H9 (cell line): ENCODE data around the gene CRYBA2. TPM values are rescaled to one million over a fixed set of nuclear protein-coding genes. Genes with fewer than 3 reads are reported as not detected.

Experiments used
- DNase-seq: peaks from one replicate; pipeline ENCODE4 v3.0.0-alpha.2; 2017
- H2AFZ ChIP-seq: one replicate; pipeline ENCODE4 v1.6.1; 2013; ENCODE audit warnings: mild to moderate bottlenecking, low read length, control low read depth, moderate library complexity
- H2AK5ac ChIP-seq: 2 replicates; pipeline ENCODE4 v1.6.1; 2013; ENCODE audit warnings: low read length, control low read depth, mixed read lengths; ENCODE audit not compliant: insufficient read length
- H2BK120ac ChIP-seq: one replicate; pipeline ENCODE4 v1.6.1; 2013; ENCODE audit warnings: low read depth, mild to moderate bottlenecking, low read length, control low read depth, inconsistent platforms; ENCODE audit not compliant: poor library complexity, severe bottlenecking
- H2BK12ac ChIP-seq: 2 replicates; pipeline ENCODE4 v1.6.1; 2013; ENCODE audit warnings: low read length, control low read depth, mixed read lengths, low read depth; ENCODE audit not compliant: insufficient read length
- H2BK15ac ChIP-seq: 2 replicates; pipeline ENCODE4 v1.6.1; 2013; ENCODE audit warnings: low read depth, low read length, control low read depth
- H2BK20ac ChIP-seq: one replicate; pipeline ENCODE4 v1.6.1; 2013; ENCODE audit warnings: low read depth, mild to moderate bottlenecking, low read length, control low read depth, inconsistent platforms; ENCODE audit not compliant: poor library complexity, severe bottlenecking
- H2BK5ac ChIP-seq: 2 replicates; pipeline ENCODE4 v1.6.1; 2013; ENCODE audit warnings: low read length, control low read depth, mixed read lengths; ENCODE audit not compliant: insufficient read length
- H3K14ac ChIP-seq: 2 replicates; pipeline ENCODE4 v1.6.1; 2013; ENCODE audit warnings: low read length, control low read depth; ENCODE audit not compliant: insufficient read depth
- H3K18ac ChIP-seq: 2 replicates; pipeline ENCODE4 v1.6.1; 2013; ENCODE audit warnings: low read depth, mild to moderate bottlenecking, mixed read lengths, low read length, control low read depth; ENCODE audit not compliant: insufficient read length
- H3K23ac ChIP-seq: 2 replicates; pipeline ENCODE4 v1.6.1; 2013; ENCODE audit warnings: low read length, control low read depth, mixed read lengths, low read depth; ENCODE audit not compliant: insufficient read length
- H3K23me2 ChIP-seq: 2 replicates; pipeline ENCODE4 v1.6.1; 2013; ENCODE audit warnings: low read depth, mild to moderate bottlenecking, mixed read lengths, low read length, control low read depth; ENCODE audit not compliant: insufficient read length, poor library complexity, severe bottlenecking
- H3K27ac ChIP-seq: 2 replicates; pipeline ENCODE4 v1.5.1; 2013; ENCODE audit warnings: low read length, control low read depth, mixed read lengths, low read depth; ENCODE audit not compliant: insufficient read length
- H3K27me3 ChIP-seq: 2 replicates; pipeline ENCODE4 v1.6.1; 2013; ENCODE audit warnings: low read length, control low read depth, inconsistent platforms; ENCODE audit not compliant: insufficient read depth
- H3K4ac ChIP-seq: 2 replicates; pipeline ENCODE4 v1.6.1; 2013; ENCODE audit warnings: low read depth, mild to moderate bottlenecking, control low read depth, inconsistent platforms, low read length, moderate library complexity
- H3K4me1 ChIP-seq: 2 replicates; pipeline ENCODE4 v1.6.1; 2013; ENCODE audit warnings: low read length, control low read depth, inconsistent platforms; ENCODE audit not compliant: insufficient read depth
- H3K4me2 ChIP-seq: 2 replicates; pipeline ENCODE4 v1.6.1; 2013; ENCODE audit warnings: low read length, control low read depth, mixed read lengths; ENCODE audit not compliant: insufficient read length, insufficient read depth
- H3K56ac ChIP-seq: 2 replicates; pipeline ENCODE4 v1.6.1; 2013; ENCODE audit warnings: low read depth, mild to moderate bottlenecking, mixed read lengths, low read length, control low read depth; ENCODE audit not compliant: insufficient read length
- H3K79me1 ChIP-seq: 2 replicates; pipeline ENCODE4 v1.6.1; 2013; ENCODE audit warnings: low read depth, mild to moderate bottlenecking, moderate library complexity, low read length, control low read depth, inconsistent platforms; ENCODE audit not compliant: insufficient read depth, poor library complexity, severe bottlenecking
- H3K79me2 ChIP-seq: 2 replicates; pipeline ENCODE4 v1.6.1; 2013; ENCODE audit warnings: low read length, control low read depth, inconsistent platforms; ENCODE audit not compliant: insufficient read depth
- H3K9ac ChIP-seq: 2 replicates; pipeline ENCODE4 v1.6.1; 2013; ENCODE audit warnings: low read length, control low read depth, mixed read lengths; ENCODE audit not compliant: insufficient read length; ENCODE audit errors: extremely low read depth
- H3K9me3 ChIP-seq: one replicate; pipeline ENCODE4 v1.6.1; 2013; ENCODE audit warnings: low read depth, low read length, inconsistent platforms; ENCODE audit not compliant: control insufficient read depth
- H3T11ph ChIP-seq: one replicate; pipeline ENCODE4 v1.6.1; 2013; ENCODE audit warnings: mild to moderate bottlenecking, low read length, control low read depth, inconsistent platforms
- H4K20me1 ChIP-seq: one replicate; pipeline ENCODE4 v1.6.1; 2013; ENCODE audit not compliant: control insufficient read depth, insufficient read length, insufficient read depth
- H4K5ac ChIP-seq: 2 replicates; pipeline ENCODE4 v1.6.1; 2013; ENCODE audit warnings: low read depth, mild to moderate bottlenecking, mixed read lengths, low read length, control low read depth; ENCODE audit not compliant: insufficient read length
- H4K8ac ChIP-seq: replicated peaks from 2 replicates; pipeline ENCODE4 v1.6.1; 2013; ENCODE audit warnings: low read length, control low read depth, mixed read lengths, low read depth; ENCODE audit not compliant: insufficient read length
- H4K91ac ChIP-seq: 2 replicates; pipeline ENCODE4 v1.6.1; 2013; ENCODE audit warnings: low read depth, mild to moderate bottlenecking, moderate library complexity, mixed read lengths, low read length, control low read depth; ENCODE audit not compliant: insufficient read length
- H3K27ac Mint-ChIP-seq, 3 experiments: 2 replicates in 2 of 3; 3 replicates in 1 of 3; pipeline ENCODE4 v1.8.0; 2020 to 2021; ENCODE audit warnings: mixed read lengths in 3 of 3, mild to moderate bottlenecking in 1 of 3, moderate library complexity in 1 of 3
- H3K27me3 Mint-ChIP-seq: 2 replicates; pipeline ENCODE4 v1.8.0; 2021; ENCODE audit warnings: low read depth, mild to moderate bottlenecking, moderate library complexity, mixed read lengths
- H3K36me3 Mint-ChIP-seq, 3 experiments: 2 replicates in 2 of 3; 3 replicates in 1 of 3; pipeline ENCODE4 v1.8.0; 2020 to 2021; ENCODE audit warnings: low read depth in 3 of 3, mixed read lengths in 3 of 3; ENCODE audit not compliant: insufficient read depth in 1 of 3
- H3K4me1 Mint-ChIP-seq, 2 experiments: 2 replicates each; pipeline ENCODE4 v1.8.0; 2020; ENCODE audit warnings: mixed read lengths in 2 of 2
- H3K4me3 Mint-ChIP-seq, 2 experiments: 2 replicates in 1 of 2; 3 replicates in 1 of 2; pipeline ENCODE4 v1.8.0; 2020 to 2021; ENCODE audit warnings: mild to moderate bottlenecking in 2 of 2, mixed read lengths in 2 of 2, moderate library complexity in 1 of 2
- H3K9me3 Mint-ChIP-seq, 2 experiments: 2 replicates in 1 of 2; 3 replicates in 1 of 2; pipeline ENCODE4 v1.8.0; 2020; ENCODE audit warnings: mild to moderate bottlenecking in 2 of 2, mixed read lengths in 2 of 2, moderate library complexity in 1 of 2
- CTCF ChIP-seq: fragments of 200-600 bp; sonication (generic); conservative IDR thresholded peaks from 3 replicates; pipeline ENCODE4 v1.8.0; 2021; ENCODE audit warnings: antibody characterized with exemption, mild to moderate bottlenecking
- WGBS: extraction: QIAGEN DNeasy Blood & Tissue Kit; methylation state at CpG from one replicate; pipeline ENCODE4 v1.1.7; 2013; ENCODE audit warnings: missing lambda C conversion rate, low lambda C conversion rate, mixed read lengths; ENCODE audit not compliant: insufficient read length; ENCODE audit errors: extremely low coverage; 5-methylcytosine and 5-hydroxymethylcytosine counted together
- total RNA-seq: library from RNA; stranded (reverse); gene quantifications from 2 replicates; pipeline ENCODE4 v1.2.1, GENCODE V29; 2021

Gene CRYBA2
- total RNA-seq, 1 experiment from 2014 or later: not detected

GRCh38 chr2:219034823-219035222 is 41.6 kb upstream of the CRYBA2 start:
- no peak overlapping the region for H4K8ac ChIP-seq
- no peak overlapping the region for H3K14ac ChIP-seq
- H3K23ac ChIP-seq: no peak overlapping the region
- no peaks in the 10 kb centered on the region for H3K9me3 ChIP-seq
- H3K27me3 ChIP-seq: no peaks in the 10 kb centered on the region
- no peak overlapping the region for H2BK5ac ChIP-seq
- no peaks in the 10 kb centered on the region for H4K20me1 ChIP-seq
- Mint-ChIP-seq H3K9me3 (no peaks in the 10 kb centered on the region), H3K27ac (no peak overlapping the region), H3K36me3 (no peaks in the 10 kb centered on the region), H3K27me3 (peaks cover 50% of the 10 kb centered on the region), H3K4me3 (no peak overlapping the region), H3K4me1 (peaks cover 2 to 3% of the 10 kb centered on the region in 2 experiments)
- H2BK120ac ChIP-seq: no peak overlapping the region
- DNase-seq: no peak
- no peaks in the 10 kb centered on the region for H3K79me1 ChIP-seq
- H3K27ac ChIP-seq: no peak overlapping the region
- no peak overlapping the region for H3T11ph ChIP-seq
- WGBS: no CpG with 5 or more reads among the region's 6 CpGs
- H2AFZ ChIP-seq: no peak overlapping the region
- no peak overlapping the region for H3K56ac ChIP-seq
- peak; percentile 23; the same call in 1 of the 3 replicates for TF ChIP-seq CTCF
- no peak overlapping the region for H3K4ac ChIP-seq
- no peaks in the 10 kb centered on the region for H3K23me2 ChIP-seq
- no peak overlapping the region for H2BK15ac ChIP-seq
- H3K4me2 ChIP-seq: no peak overlapping the region
- H4K91ac ChIP-seq: no peak overlapping the region
- no peaks in the 10 kb centered on the region for H3K4me1 ChIP-seq
- no peak overlapping the region for H2AK5ac ChIP-seq
- H3K9ac ChIP-seq: no peak overlapping the region
- H2BK20ac ChIP-seq: no peak overlapping the region
- no peak overlapping the region for H2BK12ac ChIP-seq
- no peak overlapping the region for H3K18ac ChIP-seq
- no peak overlapping the region for H4K5ac ChIP-seq
- no peaks in the 10 kb centered on the region for H3K79me2 ChIP-seq
